Upper lobe of left lung (tissue), 4 donors: Measurements from ENCODE around the gene ABHD15.

Experiments used
- POLR2A ChIP-seq, 4 donors: fragments of 450-650 bp; IDR thresholded peaks; one replicate each; pipeline ENCODE4 v1.5.1; 2016 to 2017; ENCODE audit warnings: antibody characterized with exemption in 4 of 4, mild to moderate bottlenecking in 2 of 4
- POLR2AphosphoS5 ChIP-seq, 2 donors: sonication (generic); formaldehyde crosslinking; IDR thresholded peaks; one replicate each; pipeline ENCODE4 v1.5.1; 2017; ENCODE audit warnings: antibody characterized with exemption in 2 of 2
- TF ChIP-seq, protein P1 (sequence below), 6 experiments: fragments of 450-650 bp in 4 of 6; fragments of 200-600 bp in 2 of 6; sonication (generic) in 2 of 6; IDR thresholded peaks; one replicate each; pipeline ENCODE4 v1.5.1; 2016 to 2019; ENCODE audit warnings: antibody characterized with exemption in 6 of 6

DNA sequence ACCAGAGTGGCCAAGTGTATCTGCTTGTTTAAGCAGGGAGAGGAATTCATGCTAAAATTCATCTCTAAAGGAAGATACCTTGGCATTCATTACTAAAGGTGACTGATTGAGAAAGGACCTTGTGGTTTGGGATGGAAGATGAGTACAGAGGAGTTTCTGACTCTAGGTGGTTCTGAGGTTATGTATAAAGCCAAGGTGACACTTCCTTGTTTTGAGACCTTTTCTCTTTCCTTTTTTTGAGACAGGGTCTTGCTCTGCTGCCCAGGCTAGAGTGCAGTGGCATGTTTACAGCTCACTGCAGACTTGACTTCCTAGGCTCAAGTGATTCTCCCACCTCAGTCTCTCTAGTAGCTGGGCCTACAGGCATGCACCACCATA is 9.1 kb downstream of the ABHD15 start:
- TF ChIP-seq POLR2A (IDR thresholded peaks at IDR 0.05) (no peak), POLR2AphosphoS5 (IDR thresholded peaks at IDR 0.05) (no peak)
- TF ChIP-seq, protein P1, sequence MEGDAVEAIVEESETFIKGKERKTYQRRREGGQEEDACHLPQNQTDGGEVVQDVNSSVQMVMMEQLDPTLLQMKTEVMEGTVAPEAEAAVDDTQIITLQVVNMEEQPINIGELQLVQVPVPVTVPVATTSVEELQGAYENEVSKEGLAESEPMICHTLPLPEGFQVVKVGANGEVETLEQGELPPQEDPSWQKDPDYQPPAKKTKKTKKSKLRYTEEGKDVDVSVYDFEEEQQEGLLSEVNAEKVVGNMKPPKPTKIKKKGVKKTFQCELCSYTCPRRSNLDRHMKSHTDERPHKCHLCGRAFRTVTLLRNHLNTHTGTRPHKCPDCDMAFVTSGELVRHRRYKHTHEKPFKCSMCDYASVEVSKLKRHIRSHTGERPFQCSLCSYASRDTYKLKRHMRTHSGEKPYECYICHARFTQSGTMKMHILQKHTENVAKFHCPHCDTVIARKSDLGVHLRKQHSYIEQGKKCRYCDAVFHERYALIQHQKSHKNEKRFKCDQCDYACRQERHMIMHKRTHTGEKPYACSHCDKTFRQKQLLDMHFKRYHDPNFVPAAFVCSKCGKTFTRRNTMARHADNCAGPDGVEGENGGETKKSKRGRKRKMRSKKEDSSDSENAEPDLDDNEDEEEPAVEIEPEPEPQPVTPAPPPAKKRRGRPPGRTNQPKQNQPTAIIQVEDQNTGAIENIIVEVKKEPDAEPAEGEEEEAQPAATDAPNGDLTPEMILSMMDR (IDR thresholded peaks at IDR 0.05): no peak
